Left ventricle myocardium inferior (tissue), 1 donor: ENCODE measurements around the gene WDR3. TPM values are rescaled to one million over a fixed set of nuclear protein-coding genes. Genes with fewer than 3 reads are reported as not detected.

Experiments
- DNase-seq: peaks from one replicate; pipeline ENCODE4 v3.0.0-alpha.2; 2020
- H3K27ac ChIP-seq: fragments of 200-600 bp; replicated peaks from 2 replicates; pipeline ENCODE4 v1.8.0; 2021
- H3K27me3 ChIP-seq: fragments of 200-600 bp; 2 replicates; pipeline ENCODE4 v1.8.0; 2021; ENCODE audit warnings: low read depth
- H3K36me3 ChIP-seq: fragments of 200-600 bp; 2 replicates; pipeline ENCODE4 v1.8.0; 2021
- H3K4me1 ChIP-seq: fragments of 200-600 bp; 2 replicates; pipeline ENCODE4 v1.8.0; 2021
- H3K4me3 ChIP-seq: fragments of 200-600 bp; 2 replicates; pipeline ENCODE4 v1.8.0; 2021; ENCODE audit warnings: mild to moderate bottlenecking, moderate library complexity
- H3K9me3 ChIP-seq: fragments of 200-600 bp; replicated peaks from 2 replicates; pipeline ENCODE4 v1.8.0; 2021
- intact Hi-C: fragments of 100-400 bp; cut with micrococcal nuclease; formaldehyde crosslinking; loops from one replicate; pipeline ENCODE4 v1.11.0; 2022
- total RNA-seq: library from RNA; stranded (reverse); fragmentation: NEBNext Ultra II Directional; extraction: Animal tissue kit (Norgen Biotek cat#: 25700); gene quantifications from one replicate; pipeline ENCODE4 v1.2.1, GENCODE V29; 2021
- TF ChIP-seq, protein P1 (sequence below): fragments of 200-600 bp; IDR thresholded peaks from 2 replicates; pipeline ENCODE4 v1.8.0; 2021; ENCODE audit warnings: antibody characterized with exemption, mild to moderate bottlenecking, borderline replicate concordance
- donor health status: DM: no; HTN: yes; CAD: no; lungs with severe emphysema.

Gene WDR3
- total RNA-seq, 1 donor from 2014 or later: 10.8 TPM

DNA sequence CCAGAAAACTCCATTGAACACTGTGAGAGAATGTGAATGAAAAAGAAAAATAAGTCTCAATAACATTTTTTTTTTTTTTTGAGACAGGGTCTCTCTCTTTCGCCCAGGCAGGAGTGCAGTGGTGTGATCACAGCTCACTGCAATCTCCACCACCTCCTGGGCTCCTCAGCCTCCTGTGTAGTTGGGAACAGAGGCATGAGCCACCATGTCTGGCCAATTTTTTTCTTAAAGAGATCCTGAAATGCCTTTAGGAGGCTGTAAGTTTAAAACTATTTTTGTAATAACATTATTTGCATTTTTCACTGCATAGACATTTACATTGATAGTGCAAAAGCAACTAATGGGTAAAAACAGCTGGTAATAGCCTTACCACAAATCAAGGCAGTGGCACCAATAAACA lies 35.5 kb upstream of the WDR3 start:
- Histone ChIP-seq H3K27me3 (no peaks in the 10 kb centered on the region), H3K4me3 (no peak overlapping the region), H3K9me3 (no peaks in the 10 kb centered on the region), H3K4me1 (peaks cover 3% of the 10 kb centered on the region), H3K36me3 (peaks cover 41% of the 10 kb centered on the region), H3K27ac (no peak overlapping the region)
- intact Hi-C loops: no loop called here
- TF ChIP-seq, protein P1, sequence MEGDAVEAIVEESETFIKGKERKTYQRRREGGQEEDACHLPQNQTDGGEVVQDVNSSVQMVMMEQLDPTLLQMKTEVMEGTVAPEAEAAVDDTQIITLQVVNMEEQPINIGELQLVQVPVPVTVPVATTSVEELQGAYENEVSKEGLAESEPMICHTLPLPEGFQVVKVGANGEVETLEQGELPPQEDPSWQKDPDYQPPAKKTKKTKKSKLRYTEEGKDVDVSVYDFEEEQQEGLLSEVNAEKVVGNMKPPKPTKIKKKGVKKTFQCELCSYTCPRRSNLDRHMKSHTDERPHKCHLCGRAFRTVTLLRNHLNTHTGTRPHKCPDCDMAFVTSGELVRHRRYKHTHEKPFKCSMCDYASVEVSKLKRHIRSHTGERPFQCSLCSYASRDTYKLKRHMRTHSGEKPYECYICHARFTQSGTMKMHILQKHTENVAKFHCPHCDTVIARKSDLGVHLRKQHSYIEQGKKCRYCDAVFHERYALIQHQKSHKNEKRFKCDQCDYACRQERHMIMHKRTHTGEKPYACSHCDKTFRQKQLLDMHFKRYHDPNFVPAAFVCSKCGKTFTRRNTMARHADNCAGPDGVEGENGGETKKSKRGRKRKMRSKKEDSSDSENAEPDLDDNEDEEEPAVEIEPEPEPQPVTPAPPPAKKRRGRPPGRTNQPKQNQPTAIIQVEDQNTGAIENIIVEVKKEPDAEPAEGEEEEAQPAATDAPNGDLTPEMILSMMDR: no peak
- DNase-seq: no peak

DNA sequence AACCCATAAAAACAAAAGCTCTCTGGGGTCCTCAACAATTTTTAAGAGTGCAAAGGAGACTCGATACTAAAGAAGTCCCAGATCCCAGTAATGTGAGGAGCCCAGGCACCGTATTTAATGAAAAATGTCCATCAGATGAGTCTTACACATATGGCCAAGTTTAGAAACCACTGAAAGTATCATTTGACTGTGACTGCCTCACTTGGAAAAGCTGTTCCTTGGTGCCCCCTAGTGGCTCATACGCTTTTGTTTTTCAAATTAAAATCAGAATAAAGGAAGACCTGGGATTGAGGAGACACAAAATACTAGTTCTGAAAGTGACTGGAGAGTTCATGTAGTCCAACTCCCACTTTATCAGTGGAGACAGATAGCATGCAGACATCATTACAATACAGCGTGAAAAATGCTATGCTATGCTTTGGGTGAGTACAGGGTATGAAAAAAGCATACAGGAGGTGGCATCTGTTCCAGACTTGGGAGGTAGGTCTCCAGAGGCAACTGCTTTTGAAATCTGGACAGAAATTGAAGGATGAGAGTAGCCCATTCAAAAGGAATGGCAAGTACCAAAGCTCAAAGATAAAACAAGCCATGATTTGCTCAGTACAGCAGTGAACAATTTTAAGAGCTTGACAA lies 33.9 kb upstream of the WDR3 start:
- Histone ChIP-seq H3K27me3 (no peaks in the 10 kb centered on the region), H3K36me3 (peaks cover 47% of the 10 kb centered on the region), H3K4me3 (no peak overlapping the region), H3K27ac (no peak overlapping the region), H3K9me3 (no peaks in the 10 kb centered on the region), H3K4me1 (peaks cover 6% of the 10 kb centered on the region)
- TF ChIP-seq, protein P1: peak; percentile 75
- no peak for DNase-seq
- intact Hi-C loops: no loop called here

DNA sequence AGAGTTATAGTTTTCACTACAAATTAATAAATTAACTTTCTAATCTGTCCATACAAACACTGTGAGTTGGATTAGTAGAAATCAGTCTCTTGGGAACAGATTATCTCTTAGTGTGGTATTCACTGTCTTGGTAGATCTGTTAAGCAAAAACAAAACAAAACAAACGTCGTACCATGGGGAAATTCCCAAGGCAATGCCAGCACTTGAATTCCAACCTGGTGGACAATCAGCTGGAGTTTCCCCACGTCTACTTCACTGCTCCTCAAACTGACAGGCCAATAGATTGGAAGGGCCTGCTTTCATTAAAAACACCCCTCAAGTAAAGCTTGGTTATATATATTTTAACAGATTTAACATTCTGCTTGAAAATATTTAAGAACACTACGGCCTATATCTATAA lies 32.0 kb upstream of the WDR3 start:
- no peak overlapping the region for H3K27ac ChIP-seq
- DNase-seq: no peak
- peaks cover 6% of the 10 kb centered on the region for H3K4me1 ChIP-seq
- intact Hi-C loops: no loop called here
- H3K9me3 ChIP-seq: no peaks in the 10 kb centered on the region
- TF ChIP-seq, protein P1: no peak
- peaks cover 65% of the 10 kb centered on the region for H3K36me3 ChIP-seq
- no peaks in the 10 kb centered on the region for H3K27me3 ChIP-seq
- H3K4me3 ChIP-seq: no peak overlapping the region

DNA sequence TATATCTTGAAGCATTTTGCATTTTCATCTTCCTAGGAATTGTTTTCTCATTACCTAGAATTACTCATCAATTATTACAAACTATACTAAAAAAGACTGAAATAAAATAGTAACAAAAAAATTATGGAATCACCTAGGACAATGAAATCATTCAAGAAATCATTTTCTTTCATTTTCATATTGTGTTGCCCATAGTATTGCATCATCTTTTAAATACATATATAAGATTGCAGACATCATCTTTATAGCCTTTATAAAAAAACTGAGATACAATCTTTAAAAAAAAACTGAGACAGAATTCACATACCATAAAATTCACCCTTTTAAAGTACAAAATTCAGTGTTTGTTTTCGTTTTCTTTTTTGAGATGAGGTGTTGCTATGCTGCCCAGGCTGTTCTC lies 29.7 kb upstream of the WDR3 start:
- H3K4me1 ChIP-seq: peaks cover 6% of the 10 kb centered on the region
- intact Hi-C loops: no loop called here
- H3K36me3 ChIP-seq: peaks cover 80% of the 10 kb centered on the region
- TF ChIP-seq, protein P1: no peak
- no peak overlapping the region for H3K27ac ChIP-seq
- no peak for DNase-seq
- H3K4me3 ChIP-seq: no peak overlapping the region
- H3K27me3 ChIP-seq: no peaks in the 10 kb centered on the region
- no peaks in the 10 kb centered on the region for H3K9me3 ChIP-seq

DNA sequence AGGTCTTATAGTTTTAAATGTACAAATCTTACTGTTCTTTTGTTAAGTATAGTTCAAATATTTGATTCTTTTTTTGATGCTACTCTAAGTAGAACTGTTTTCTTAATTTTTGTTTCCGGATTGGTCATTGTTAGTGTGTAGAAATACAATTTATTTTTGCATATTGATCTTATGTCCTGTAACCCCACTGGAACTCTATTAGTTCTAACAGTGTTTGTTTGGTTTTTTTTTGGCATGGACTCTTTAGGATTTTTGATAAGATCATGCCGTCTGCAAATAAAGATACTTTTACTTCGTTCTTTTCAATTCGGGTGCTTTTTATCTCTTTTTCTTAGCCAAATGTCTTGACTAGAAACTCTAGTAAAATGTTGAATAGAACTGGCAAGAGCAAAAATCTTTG lies 26.6 kb upstream of the WDR3 start:
- intact Hi-C loops: no loop called here
- no peaks in the 10 kb centered on the region for H3K9me3 ChIP-seq
- no peak overlapping the region for H3K27ac ChIP-seq
- peaks cover 6% of the 10 kb centered on the region for H3K4me1 ChIP-seq
- peaks cover 88% of the 10 kb centered on the region for H3K36me3 ChIP-seq
- no peak for DNase-seq
- no peaks in the 10 kb centered on the region for H3K27me3 ChIP-seq
- TF ChIP-seq, protein P1: no peak
- no peak overlapping the region for H3K4me3 ChIP-seq
